Osteocyte (in vitro differentiated cells): ENCODE measurements around the gene PCDHGB4. TPM values are rescaled to one million over a fixed set of nuclear protein-coding genes. Genes with fewer than 3 reads are reported as not detected.
"Not testable (repeated sequence)": the region's sequence is repeated elsewhere in the genome, so short reads cannot be mapped to it uniquely, and the experiment has no call there.

Experiments used
- DNase-seq: peaks from one replicate; pipeline ENCODE4 v3.0.0; 2021; ENCODE audit warnings: mixed read lengths; ENCODE audit not compliant: unreplicated experiment; ENCODE audit errors: extremely low spot score
- H3K27ac Mint-ChIP-seq: one replicate; pipeline ENCODE4 v1.8.0; 2021; ENCODE audit warnings: mild to moderate bottlenecking, mixed read lengths; ENCODE audit not compliant: unreplicated experiment
- H3K27me3 Mint-ChIP-seq: one replicate; pipeline ENCODE4 v1.8.0; 2021; ENCODE audit warnings: mixed read lengths; ENCODE audit not compliant: unreplicated experiment
- H3K36me3 Mint-ChIP-seq: one replicate; pipeline ENCODE4 v1.8.0; 2021; ENCODE audit warnings: mixed read lengths; ENCODE audit not compliant: unreplicated experiment
- H3K4me1 Mint-ChIP-seq: one replicate; pipeline ENCODE4 v1.8.0; 2021; ENCODE audit warnings: mixed read lengths; ENCODE audit not compliant: unreplicated experiment
- H3K4me3 Mint-ChIP-seq: one replicate; pipeline ENCODE4 v1.8.0; 2021; ENCODE audit warnings: mild to moderate bottlenecking, moderate library complexity, mixed read lengths; ENCODE audit not compliant: unreplicated experiment
- H3K9me3 Mint-ChIP-seq: one replicate; pipeline ENCODE4 v1.8.0; 2021; ENCODE audit warnings: mixed read lengths; ENCODE audit not compliant: unreplicated experiment
- total RNA-seq: library from RNA; stranded (reverse); gene quantifications from 2 replicates; pipeline ENCODE4 v1.2.1, GENCODE V29; 2021
- TF ChIP-seq, protein P1 (sequence below): fragments of 200-600 bp; sonication (generic); IDR thresholded peaks from 2 replicates; pipeline ENCODE4 v1.5.0; 2021; ENCODE audit warnings: antibody characterized with exemption, mild to moderate bottlenecking, moderate library complexity

Gene PCDHGB4
- total RNA-seq, 1 donor from 2014 or later: 10.8 TPM

DNA sequence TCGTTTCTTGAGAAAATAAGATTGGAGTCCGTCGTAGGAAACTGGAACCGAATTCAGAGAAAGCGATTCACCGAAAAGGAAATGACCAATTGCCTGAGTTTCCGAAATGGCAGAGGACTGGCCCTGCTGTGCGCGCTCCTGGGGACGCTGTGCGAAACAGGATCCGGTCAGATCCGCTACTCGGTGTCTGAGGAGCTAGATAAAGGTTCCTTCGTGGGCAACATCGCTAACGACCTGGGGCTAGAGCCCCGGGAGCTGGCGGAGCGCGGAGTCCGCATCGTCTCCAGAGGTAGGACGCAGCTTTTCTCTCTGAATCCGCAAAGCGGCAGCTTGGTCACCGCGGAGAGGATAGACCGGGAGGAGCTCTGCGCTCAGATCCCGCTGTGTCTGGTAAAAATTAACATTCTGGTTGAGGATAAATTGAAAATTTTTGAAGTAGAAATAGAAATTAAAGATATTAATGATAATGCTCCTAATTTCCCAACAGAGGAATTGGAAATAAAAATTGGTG is 43.5 kb upstream of the PCDHGB4 start:
- TF ChIP-seq, protein P1, sequence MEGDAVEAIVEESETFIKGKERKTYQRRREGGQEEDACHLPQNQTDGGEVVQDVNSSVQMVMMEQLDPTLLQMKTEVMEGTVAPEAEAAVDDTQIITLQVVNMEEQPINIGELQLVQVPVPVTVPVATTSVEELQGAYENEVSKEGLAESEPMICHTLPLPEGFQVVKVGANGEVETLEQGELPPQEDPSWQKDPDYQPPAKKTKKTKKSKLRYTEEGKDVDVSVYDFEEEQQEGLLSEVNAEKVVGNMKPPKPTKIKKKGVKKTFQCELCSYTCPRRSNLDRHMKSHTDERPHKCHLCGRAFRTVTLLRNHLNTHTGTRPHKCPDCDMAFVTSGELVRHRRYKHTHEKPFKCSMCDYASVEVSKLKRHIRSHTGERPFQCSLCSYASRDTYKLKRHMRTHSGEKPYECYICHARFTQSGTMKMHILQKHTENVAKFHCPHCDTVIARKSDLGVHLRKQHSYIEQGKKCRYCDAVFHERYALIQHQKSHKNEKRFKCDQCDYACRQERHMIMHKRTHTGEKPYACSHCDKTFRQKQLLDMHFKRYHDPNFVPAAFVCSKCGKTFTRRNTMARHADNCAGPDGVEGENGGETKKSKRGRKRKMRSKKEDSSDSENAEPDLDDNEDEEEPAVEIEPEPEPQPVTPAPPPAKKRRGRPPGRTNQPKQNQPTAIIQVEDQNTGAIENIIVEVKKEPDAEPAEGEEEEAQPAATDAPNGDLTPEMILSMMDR: no peak
- H3K4me3 Mint-ChIP-seq: no peak overlapping the region
- H3K9me3 Mint-ChIP-seq: peaks cover 30% of the 10 kb centered on the region

DNA sequence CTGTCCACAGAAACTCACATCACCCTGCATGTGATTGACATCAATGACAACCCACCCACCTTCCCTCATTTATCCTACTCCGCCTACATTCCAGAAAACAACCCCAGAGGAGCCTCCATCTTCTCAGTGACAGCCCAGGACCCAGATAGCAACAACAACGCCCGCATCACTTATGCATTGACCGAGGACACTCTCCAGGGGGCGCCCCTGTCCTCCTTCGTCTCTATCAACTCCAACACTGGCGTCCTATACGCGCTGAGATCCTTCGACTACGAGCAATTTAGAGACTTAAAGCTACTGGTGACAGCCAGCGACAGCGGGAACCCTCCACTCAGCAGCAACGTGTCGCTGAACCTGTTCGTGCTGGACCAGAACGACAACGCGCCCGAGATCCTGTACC is 42.2 kb upstream of the PCDHGB4 start:
- H3K9me3 Mint-ChIP-seq: peaks cover 32% of the 10 kb centered on the region
- H3K4me1 Mint-ChIP-seq: peaks cover 1% of the 10 kb centered on the region
- no peaks in the 10 kb centered on the region for H3K27me3 Mint-ChIP-seq
- no peak overlapping the region for H3K27ac Mint-ChIP-seq
- TF ChIP-seq, protein P1: no peak
- H3K36me3 Mint-ChIP-seq: peaks cover 1% of the 10 kb centered on the region
- H3K4me3 Mint-ChIP-seq: no peak overlapping the region
- DNase-seq: no peak

More for the DNA sequence above, 43.5 kb upstream of the PCDHGB4 start:
- H3K36me3 Mint-ChIP-seq: no peaks in the 10 kb centered on the region
- no peak overlapping the region for H3K27ac Mint-ChIP-seq
- no peaks in the 10 kb centered on the region for H3K27me3 Mint-ChIP-seq
- no peak for DNase-seq
- no peaks in the 10 kb centered on the region for H3K4me1 Mint-ChIP-seq

DNA sequence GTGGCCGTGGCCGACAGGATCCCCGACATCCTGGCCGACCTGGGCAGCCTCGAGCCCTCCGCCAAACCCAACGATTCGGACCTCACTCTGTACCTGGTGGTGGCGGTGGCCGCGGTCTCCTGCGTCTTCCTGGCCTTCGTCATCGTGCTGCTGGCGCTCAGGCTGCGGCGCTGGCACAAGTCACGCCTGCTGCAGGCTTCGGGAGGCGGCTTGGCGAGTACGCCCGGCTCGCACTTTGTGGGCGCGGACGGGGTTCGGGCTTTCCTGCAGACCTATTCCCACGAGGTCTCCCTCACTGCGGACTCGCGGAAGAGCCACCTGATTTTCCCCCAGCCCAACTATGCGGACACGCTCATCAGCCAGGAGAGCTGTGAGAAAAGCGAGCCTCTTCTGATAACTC is 41.5 kb upstream of the PCDHGB4 start:
- not testable (repeated sequence) for H3K36me3 Mint-ChIP-seq, H3K27me3 Mint-ChIP-seq, H3K4me3 Mint-ChIP-seq, H3K27ac Mint-ChIP-seq, DNase-seq, H3K4me1 Mint-ChIP-seq
- peaks cover 31% of the 10 kb centered on the region for H3K9me3 Mint-ChIP-seq

DNA sequence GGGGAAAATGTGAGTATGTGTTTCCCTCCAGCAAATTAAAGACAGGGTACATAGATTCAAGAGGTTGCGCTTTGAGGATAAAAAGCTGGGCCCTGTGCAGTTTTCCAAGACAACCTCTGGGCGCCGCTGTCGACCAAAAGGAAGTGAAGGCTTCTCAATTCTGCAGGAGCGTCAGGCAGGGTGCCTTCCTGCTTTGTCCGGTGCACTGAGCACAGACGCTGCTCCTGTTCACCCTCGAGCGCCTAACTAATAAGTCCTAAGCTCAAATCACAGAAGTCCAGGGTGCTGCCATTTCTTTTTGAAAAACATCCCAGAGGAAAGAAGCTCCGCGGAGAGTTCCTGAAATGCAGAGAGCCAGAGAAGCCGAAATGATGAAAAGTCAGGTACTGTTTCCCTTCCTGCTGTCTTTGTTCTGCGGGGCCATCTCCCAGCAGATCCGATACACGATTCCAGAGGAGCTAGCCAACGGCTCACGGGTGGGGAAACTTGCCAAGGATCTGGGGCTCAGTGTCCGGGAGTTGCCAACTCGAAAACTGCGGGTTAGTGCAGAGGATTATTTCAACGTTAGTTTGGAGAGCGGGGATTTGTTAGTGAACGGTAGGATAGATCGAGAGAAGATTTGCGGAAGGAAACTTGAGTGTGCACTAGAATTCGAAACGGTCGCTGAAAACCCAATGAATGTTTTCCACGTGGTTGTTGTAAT is 37.4 kb upstream of the PCDHGB4 start, which contains the start of gene PCDHGB1:
PCDHGB1 (plus strand) TSS at position 183 of the 703 bp plus-strand sequence; CDS start at position 345, 162 bp downstream.
- H3K27me3 Mint-ChIP-seq: no peaks in the 10 kb centered on the region
- TF ChIP-seq, protein P1: peak; percentile 33
- peaks cover 25% of the 10 kb centered on the region for H3K9me3 Mint-ChIP-seq
- H3K4me3 Mint-ChIP-seq: no peak within 1 kb of the TSS
- no peak for DNase-seq
- H3K27ac Mint-ChIP-seq: no peak within 1 kb of the TSS
- H3K36me3 Mint-ChIP-seq: peaks cover 1% of the 10 kb centered on the region
- H3K4me1 Mint-ChIP-seq: peaks cover 1% of the 10 kb centered on the region

DNA sequence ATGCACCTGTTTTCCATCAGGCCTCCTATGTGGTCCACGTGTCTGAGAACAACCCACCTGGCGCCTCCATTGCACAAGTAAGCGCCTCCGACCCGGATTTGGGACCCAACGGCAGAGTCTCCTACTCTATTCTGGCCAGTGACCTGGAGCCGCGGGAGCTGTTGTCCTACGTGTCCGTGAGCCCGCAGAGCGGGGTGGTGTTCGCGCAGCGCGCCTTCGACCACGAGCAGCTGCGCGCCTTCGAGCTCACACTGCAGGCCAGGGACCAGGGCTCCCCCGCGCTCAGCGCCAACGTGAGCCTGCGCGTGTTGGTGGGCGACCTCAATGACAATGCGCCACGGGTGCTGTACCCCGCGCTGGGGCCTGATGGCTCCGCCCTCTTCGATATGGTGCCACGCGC is 35.9 kb upstream of the PCDHGB4 start:
- Mint-ChIP-seq H3K4me3 (no peak overlapping the region), H3K27ac (no peak overlapping the region), H3K9me3 (peaks cover 28% of the 10 kb centered on the region), H3K36me3 (peaks cover 1% of the 10 kb centered on the region), H3K4me1 (peaks cover 1% of the 10 kb centered on the region), H3K27me3 (no peaks in the 10 kb centered on the region)
- DNase-seq: no peak
- TF ChIP-seq, protein P1: no peak
